Cardiac muscle cell (in vitro differentiated cells and primary cell): ENCODE measurements around the gene SLC5A3. TPM values are rescaled to one million over a fixed set of nuclear protein-coding genes. Genes with fewer than 3 reads are reported as not detected.

Experiments used
- DNase-seq, 2 donors: peaks; one replicate each; pipeline versions ENCODE4 v3.0.0 to v3.0.0-alpha.2; 2010 to 2017; ENCODE audit warnings: low read depth in 1 of 2, low spot score in 1 of 2
- H3K27ac ChIP-seq: fragments of 200-600 bp; sonication (generic); 2 replicates; pipeline ENCODE4 v1.5.1; 2016
- H3K27me3 ChIP-seq: fragments of 200-600 bp; sonication (generic); 2 replicates; pipeline ENCODE4 v1.6.0; 2016; ENCODE audit warnings: control low read depth
- H3K36me3 ChIP-seq: fragments of 200-600 bp; sonication (generic); 2 replicates; pipeline ENCODE4 v1.5.1; 2016; ENCODE audit warnings: control low read depth
- H3K4me1 ChIP-seq: fragments of 200-600 bp; sonication (generic); 2 replicates; pipeline ENCODE4 v1.8.1; 2017; ENCODE audit warnings: low read depth, mild to moderate bottlenecking, mixed run types
- H3K4me3 ChIP-seq: fragments of 200-600 bp; sonication (generic); 2 replicates; pipeline ENCODE4 v1.5.1; 2016; ENCODE audit warnings: mild to moderate bottlenecking
- H3K9me3 ChIP-seq: fragments of 200-600 bp; sonication (generic); 2 replicates; pipeline ENCODE4 v1.5.1; 2017; ENCODE audit warnings: low read depth, mild to moderate bottlenecking, control low read depth
- polyA plus RNA-seq: library from polyadenylated mRNA; unstranded; fragments of >200 nt; fragmentation: Nextera tagmentation; extraction: Ambion mirVana; gene quantifications from 2 replicates; pipeline ENCODE4 v1.2.1, GENCODE V29; 2016
- total RNA-seq: library from RNA; depleted of rRNA; stranded (reverse); fragments of >200 nt; gene quantifications from 2 replicates; pipeline ENCODE4 v1.2.3, GENCODE V29; 2016
- TF ChIP-seq, protein P1 (sequence below): IDR thresholded peaks from 2 replicates; pipeline ENCODE4 v1.5.1; 2012; ENCODE audit warnings: low read depth, mild to moderate bottlenecking, low read length

Gene SLC5A3
- total and polyA plus RNA-seq, 2 experiments from 2014 or later, result 3.0 to 17.0 TPM

DNA sequence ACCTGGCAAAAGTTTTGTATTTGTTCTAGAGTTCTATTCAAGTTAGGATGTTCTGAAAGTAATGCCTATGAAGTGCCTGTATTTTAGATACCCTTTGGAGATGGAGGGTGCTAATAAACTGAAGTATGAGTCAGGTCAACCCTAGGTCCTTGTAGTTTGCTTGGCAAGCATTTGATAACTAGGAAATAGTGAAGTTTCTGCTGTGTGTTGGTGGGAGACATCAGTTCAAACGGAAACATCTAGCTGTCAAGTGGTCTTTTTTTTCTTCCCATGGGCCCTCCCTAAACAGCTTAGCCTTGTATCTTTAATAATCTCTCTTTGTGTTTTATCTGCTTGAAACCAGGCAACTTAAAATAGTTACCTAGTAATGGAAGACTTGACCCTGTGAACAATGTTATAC lies 4.5 kb downstream of the SLC5A3 start:
- TF ChIP-seq, protein P1, sequence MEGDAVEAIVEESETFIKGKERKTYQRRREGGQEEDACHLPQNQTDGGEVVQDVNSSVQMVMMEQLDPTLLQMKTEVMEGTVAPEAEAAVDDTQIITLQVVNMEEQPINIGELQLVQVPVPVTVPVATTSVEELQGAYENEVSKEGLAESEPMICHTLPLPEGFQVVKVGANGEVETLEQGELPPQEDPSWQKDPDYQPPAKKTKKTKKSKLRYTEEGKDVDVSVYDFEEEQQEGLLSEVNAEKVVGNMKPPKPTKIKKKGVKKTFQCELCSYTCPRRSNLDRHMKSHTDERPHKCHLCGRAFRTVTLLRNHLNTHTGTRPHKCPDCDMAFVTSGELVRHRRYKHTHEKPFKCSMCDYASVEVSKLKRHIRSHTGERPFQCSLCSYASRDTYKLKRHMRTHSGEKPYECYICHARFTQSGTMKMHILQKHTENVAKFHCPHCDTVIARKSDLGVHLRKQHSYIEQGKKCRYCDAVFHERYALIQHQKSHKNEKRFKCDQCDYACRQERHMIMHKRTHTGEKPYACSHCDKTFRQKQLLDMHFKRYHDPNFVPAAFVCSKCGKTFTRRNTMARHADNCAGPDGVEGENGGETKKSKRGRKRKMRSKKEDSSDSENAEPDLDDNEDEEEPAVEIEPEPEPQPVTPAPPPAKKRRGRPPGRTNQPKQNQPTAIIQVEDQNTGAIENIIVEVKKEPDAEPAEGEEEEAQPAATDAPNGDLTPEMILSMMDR, result no peak
- H3K36me3 ChIP-seq, result no peaks in the 10 kb centered on the region
- no peaks in the 10 kb centered on the region for H3K27me3 ChIP-seq
- H3K4me1 ChIP-seq, result peaks cover 56% of the 10 kb centered on the region
- peak overlapping the region; percentile 6 for H3K4me3 ChIP-seq
- DNase-seq, result no peak
- H3K27ac ChIP-seq, result no peak overlapping the region
- no peaks in the 10 kb centered on the region for H3K9me3 ChIP-seq

DNA sequence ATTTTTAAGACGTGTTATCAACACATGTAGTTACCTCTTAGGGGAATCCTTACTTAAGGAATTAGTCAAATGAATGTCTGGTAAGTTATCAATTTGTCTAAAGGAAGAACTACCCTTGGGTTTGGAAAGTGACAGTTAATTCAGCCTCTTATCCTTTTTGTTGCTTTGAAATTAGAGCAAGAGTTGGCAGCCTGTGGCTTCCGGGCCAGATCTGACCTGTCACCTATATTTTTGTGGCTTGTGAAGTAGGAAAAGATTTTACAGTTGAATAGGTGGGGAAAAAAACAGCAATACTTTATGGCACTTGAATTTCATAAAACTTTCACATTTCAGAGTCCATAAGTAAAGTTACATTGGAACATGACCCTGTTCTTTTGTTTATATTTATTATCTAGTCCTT lies 5.5 kb downstream of the SLC5A3 start:
- H3K36me3 ChIP-seq, result no peaks in the 10 kb centered on the region
- H3K4me3 ChIP-seq, result no peak overlapping the region
- H3K27me3 ChIP-seq, result no peaks in the 10 kb centered on the region
- H3K4me1 ChIP-seq, result peaks cover 55% of the 10 kb centered on the region
- TF ChIP-seq, protein P1, result no peak
- no peaks in the 10 kb centered on the region for H3K9me3 ChIP-seq
- peak in 1 of 2 donors; percentile 17 for DNase-seq
- no peak overlapping the region for H3K27ac ChIP-seq

DNA sequence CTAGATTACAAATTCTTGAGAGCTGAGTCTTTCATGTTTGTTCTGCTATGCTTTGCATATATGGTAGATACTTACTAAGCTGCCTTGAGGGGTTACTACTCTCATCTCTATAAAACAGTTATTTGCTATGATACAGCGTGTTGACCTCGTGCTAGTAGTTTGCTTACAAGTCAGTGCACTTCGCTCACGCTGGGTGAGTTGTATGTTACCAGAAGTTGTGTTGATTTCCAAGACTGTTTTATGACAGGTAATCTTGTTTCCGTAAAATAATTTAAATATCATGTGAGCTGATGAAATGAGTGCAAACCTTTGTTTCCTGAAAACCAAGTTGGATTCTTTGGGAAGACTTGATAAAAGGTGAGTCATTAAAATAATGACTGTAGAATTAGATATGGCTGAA lies 7.3 kb downstream of the SLC5A3 start:
- H3K36me3 ChIP-seq, result no peaks in the 10 kb centered on the region
- H3K4me3 ChIP-seq, result no peak overlapping the region

DNA sequence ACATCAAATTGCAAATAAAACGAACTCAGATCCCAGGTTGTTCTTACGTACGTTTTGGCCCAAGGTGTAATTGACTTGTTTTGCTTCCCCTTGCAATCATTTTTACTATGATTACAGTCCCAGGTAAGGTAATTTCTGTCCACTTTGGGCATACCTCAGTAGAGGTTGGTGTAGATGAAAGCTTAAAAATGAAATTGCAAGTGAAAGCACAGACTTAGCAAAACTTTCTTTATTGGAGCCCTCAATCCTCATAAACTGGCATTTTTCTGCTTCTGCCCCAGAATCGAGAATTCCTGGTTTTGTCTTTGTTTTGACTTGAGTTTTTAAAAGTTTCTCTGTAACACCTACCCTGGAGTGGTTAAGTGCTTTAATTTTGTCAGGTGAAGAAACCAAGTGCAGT lies 9.4 kb downstream of the SLC5A3 start:
- TF ChIP-seq, protein P1, result no peak
- Histone ChIP-seq H3K27ac (no peak overlapping the region), H3K9me3 (no peaks in the 10 kb centered on the region), H3K27me3 (no peaks in the 10 kb centered on the region), H3K36me3 (no peaks in the 10 kb centered on the region), H3K4me3 (no peak overlapping the region), H3K4me1 (peaks cover 52% of the 10 kb centered on the region)
- DNase-seq, result no peak

More for the DNA sequence above, 7.3 kb downstream of the SLC5A3 start:
- Histone ChIP-seq H3K4me1 (peaks cover 55% of the 10 kb centered on the region), H3K27ac (no peak overlapping the region), H3K9me3 (no peaks in the 10 kb centered on the region), H3K27me3 (no peaks in the 10 kb centered on the region)
- TF ChIP-seq, protein P1, result no peak
- no peak for DNase-seq

DNA sequence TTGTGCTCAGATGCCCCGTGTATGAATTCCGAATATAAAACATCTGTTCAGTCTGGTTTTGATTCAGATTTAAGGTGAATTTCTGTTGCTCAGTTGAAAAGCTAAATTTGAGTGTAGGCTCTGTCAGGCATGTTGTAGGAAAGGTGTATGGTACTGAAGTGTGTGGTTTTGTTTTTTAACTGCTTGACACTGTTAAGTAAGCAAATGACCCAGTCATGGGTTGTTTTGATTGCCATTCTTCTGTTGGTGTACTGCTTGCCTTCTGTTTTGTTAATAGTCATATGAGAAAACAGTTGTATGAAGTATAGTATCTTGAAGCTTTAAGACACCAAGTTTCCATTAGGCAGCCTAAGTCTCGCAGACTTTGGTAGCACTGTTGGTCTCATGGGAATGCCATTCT lies 10.0 kb downstream of the SLC5A3 start:
- TF ChIP-seq, protein P1, result no peak
- H3K27ac ChIP-seq, result no peak overlapping the region
- H3K27me3 ChIP-seq, result no peaks in the 10 kb centered on the region
- H3K9me3 ChIP-seq, result no peaks in the 10 kb centered on the region
- no peak for DNase-seq
- no peaks in the 10 kb centered on the region for H3K36me3 ChIP-seq
- no peak overlapping the region for H3K4me3 ChIP-seq
- H3K4me1 ChIP-seq, result peaks cover 46% of the 10 kb centered on the region

DNA sequence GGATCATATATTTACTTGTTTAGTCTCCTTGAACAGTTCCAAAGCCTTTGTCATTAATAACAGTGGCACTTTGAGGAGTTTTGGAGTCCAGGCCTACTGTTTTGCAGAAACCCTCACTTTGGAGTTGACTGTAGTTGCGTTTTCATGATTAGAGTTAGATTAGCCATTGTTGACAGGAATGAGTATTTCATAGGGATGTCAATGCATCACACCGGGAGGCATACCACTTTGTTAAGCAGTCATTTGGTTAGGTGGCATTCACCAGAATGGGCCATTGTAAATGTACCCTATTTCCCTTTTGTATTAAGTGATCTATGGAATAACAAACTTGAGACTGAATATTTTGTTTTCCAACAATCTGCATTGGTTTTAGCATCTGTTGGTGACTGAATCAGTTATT lies 11.8 kb downstream of the SLC5A3 start:
- Histone ChIP-seq H3K36me3 (no peaks in the 10 kb centered on the region), H3K27ac (peak overlapping the region; percentile 2), H3K27me3 (no peaks in the 10 kb centered on the region), H3K4me3 (no peak overlapping the region), H3K4me1 (peaks cover 49% of the 10 kb centered on the region), H3K9me3 (no peaks in the 10 kb centered on the region)
- DNase-seq, result no peak
- TF ChIP-seq, protein P1, result no peak
